Measurements from ENCODE around the gene SRPK2. TPM values are rescaled to one million over a fixed set of nuclear protein-coding genes. Genes with fewer than 3 reads are reported as not detected.

The SRPK2 gene
- polyA plus RNA-seq, 1 donor from 2014 or later = 118 TPM

DNA sequence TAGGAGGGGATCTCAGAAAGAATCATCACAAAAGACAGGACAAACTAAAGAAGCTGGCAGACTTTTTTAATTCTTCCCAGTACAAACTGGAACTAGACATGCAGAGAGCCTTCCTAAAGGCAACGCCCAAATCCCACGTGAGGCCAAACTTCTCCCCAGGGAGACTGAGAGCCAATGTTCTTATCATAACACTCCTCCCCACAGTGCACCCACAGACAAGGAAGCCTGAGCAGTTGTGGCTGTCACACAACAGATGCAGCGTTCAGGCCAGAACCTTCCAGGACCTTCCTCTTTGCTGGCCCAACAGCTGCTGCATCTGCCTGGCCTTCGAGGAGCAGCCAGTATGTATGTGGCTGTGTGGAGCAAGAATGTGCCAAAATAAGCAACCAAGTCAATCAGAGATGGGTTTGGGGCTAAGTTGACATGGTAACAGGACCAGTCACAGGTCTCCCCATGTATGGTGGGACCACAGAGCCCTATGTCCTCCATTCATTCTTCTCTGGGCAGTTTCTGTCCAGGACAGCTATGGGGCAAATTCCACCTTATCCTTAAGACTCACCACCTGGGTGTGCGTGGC is 34.9 kb downstream of the SRPK2 start:
- Histone ChIP-seq H3K79me2 (replicated peaks; ENCODE audit: insufficient read depth, low read length) (peaks cover 2% of the 10 kb centered on the region), H3K27me3 (ENCODE audit: insufficient read depth, low read depth, low read length) (no peaks in the 10 kb centered on the region), H3K36me3 (ENCODE audit: insufficient read depth, low read length) (no peaks in the 10 kb centered on the region), H3K9ac (ENCODE audit: low read length) (no peak overlapping the region), H2AFZ (ENCODE audit: low read depth, low read length) (no peak overlapping the region), H3F3A (ENCODE audit: insufficient read depth, low read length, poor library complexity, severe bottlenecking) (no peaks in the 10 kb centered on the region), H3K4me3 (ENCODE audit: low read length) (no peak overlapping the region), H4K20me1 (ENCODE audit: insufficient read depth) (no peaks in the 10 kb centered on the region), H3K9me2 (ENCODE audit: insufficient read depth, low read length) (no peaks in the 10 kb centered on the region), H3K4me2 (ENCODE audit: low read length) (no peak overlapping the region), H3K9me3 (ENCODE audit: low read length) (no peaks in the 10 kb centered on the region), H3K27ac (ENCODE audit: low read length) (no peak overlapping the region)
- TF ChIP-seq, protein P1, sequence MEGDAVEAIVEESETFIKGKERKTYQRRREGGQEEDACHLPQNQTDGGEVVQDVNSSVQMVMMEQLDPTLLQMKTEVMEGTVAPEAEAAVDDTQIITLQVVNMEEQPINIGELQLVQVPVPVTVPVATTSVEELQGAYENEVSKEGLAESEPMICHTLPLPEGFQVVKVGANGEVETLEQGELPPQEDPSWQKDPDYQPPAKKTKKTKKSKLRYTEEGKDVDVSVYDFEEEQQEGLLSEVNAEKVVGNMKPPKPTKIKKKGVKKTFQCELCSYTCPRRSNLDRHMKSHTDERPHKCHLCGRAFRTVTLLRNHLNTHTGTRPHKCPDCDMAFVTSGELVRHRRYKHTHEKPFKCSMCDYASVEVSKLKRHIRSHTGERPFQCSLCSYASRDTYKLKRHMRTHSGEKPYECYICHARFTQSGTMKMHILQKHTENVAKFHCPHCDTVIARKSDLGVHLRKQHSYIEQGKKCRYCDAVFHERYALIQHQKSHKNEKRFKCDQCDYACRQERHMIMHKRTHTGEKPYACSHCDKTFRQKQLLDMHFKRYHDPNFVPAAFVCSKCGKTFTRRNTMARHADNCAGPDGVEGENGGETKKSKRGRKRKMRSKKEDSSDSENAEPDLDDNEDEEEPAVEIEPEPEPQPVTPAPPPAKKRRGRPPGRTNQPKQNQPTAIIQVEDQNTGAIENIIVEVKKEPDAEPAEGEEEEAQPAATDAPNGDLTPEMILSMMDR (IDR thresholded peaks at IDR 0.05; ENCODE audit: poor library complexity, severe bottlenecking) = no peak
- no peak for TF ChIP-seq SMC3 (conservative IDR thresholded peaks at IDR 0.05; ENCODE audit: poor library complexity)
- TF ChIP-seq EP300 (conservative IDR thresholded peaks at IDR 0.05; ENCODE audit: poor library complexity, severe bottlenecking) = no peak
- no peak for TF ChIP-seq EZH2 (IDR thresholded peaks at IDR 0.05; ENCODE audit: borderline replicate concordance, insufficient read depth, low read length, poor library complexity, severe bottlenecking)
- TF ChIP-seq POLR2AphosphoS5 (IDR thresholded peaks at IDR 0.05) = no peak
- TF ChIP-seq, protein P2, sequence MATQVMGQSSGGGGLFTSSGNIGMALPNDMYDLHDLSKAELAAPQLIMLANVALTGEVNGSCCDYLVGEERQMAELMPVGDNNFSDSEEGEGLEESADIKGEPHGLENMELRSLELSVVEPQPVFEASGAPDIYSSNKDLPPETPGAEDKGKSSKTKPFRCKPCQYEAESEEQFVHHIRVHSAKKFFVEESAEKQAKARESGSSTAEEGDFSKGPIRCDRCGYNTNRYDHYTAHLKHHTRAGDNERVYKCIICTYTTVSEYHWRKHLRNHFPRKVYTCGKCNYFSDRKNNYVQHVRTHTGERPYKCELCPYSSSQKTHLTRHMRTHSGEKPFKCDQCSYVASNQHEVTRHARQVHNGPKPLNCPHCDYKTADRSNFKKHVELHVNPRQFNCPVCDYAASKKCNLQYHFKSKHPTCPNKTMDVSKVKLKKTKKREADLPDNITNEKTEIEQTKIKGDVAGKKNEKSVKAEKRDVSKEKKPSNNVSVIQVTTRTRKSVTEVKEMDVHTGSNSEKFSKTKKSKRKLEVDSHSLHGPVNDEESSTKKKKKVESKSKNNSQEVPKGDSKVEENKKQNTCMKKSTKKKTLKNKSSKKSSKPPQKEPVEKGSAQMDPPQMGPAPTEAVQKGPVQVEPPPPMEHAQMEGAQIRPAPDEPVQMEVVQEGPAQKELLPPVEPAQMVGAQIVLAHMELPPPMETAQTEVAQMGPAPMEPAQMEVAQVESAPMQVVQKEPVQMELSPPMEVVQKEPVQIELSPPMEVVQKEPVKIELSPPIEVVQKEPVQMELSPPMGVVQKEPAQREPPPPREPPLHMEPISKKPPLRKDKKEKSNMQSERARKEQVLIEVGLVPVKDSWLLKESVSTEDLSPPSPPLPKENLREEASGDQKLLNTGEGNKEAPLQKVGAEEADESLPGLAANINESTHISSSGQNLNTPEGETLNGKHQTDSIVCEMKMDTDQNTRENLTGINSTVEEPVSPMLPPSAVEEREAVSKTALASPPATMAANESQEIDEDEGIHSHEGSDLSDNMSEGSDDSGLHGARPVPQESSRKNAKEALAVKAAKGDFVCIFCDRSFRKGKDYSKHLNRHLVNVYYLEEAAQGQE (IDR thresholded peaks at IDR 0.05; ENCODE audit: borderline replicate concordance) = no peak
- TF ChIP-seq RAD21 (conservative IDR thresholded peaks at IDR 0.05) = no peak
- no peak for TF ChIP-seq MXI1 (conservative IDR thresholded peaks at IDR 0.05; ENCODE audit: poor library complexity, severe bottlenecking)
- TF ChIP-seq TAF1 (IDR thresholded peaks at IDR 0.05; ENCODE audit: low read depth) = no peak

DNA sequence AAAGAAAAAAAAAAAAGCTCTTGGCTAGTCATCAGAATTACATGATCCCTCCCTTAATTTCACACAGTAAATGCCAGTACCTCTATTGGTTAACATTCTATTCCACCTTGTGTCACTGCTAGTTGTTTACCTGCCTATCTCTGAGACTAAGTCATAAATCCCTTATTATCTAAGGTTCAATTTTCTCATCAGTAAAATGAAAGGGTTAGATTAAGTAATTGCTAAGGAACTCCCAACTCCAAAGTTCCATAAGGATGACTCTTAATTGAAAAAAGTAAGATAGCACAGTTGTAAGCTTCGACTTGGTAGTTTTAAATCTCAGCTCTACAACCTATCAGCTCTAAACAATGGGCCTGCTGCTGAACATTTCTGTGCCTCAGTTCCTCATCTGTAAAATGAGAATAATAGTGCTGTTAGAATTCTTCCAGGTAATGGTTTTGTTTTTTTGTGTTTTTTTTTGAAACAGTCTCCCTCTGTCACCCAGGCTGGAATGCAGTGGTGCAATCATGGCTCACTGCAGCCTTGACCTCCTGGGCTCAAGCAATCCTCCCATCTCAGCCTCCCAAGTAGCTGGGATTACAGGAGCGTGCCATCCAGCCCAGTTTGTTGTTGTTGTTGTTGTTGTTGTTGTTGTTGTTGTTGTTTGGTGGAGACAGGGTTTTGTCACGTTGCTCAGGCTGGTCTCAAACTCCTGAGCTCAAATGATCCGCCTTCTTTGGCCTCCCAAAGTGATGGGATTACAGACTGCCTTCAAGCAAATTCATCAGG is 35.6 kb downstream of the SRPK2 start:
- Histone ChIP-seq H2AFZ (ENCODE audit: low read depth, low read length) (no peak overlapping the region), H3K9me2 (ENCODE audit: insufficient read depth, low read length) (no peaks in the 10 kb centered on the region), H3K4me3 (ENCODE audit: low read length) (no peak overlapping the region), H3K27me3 (ENCODE audit: insufficient read depth, low read depth, low read length) (no peaks in the 10 kb centered on the region), H3K79me2 (replicated peaks; ENCODE audit: insufficient read depth, low read length) (peaks cover 2% of the 10 kb centered on the region), H4K20me1 (ENCODE audit: insufficient read depth) (no peaks in the 10 kb centered on the region), H3K27ac (ENCODE audit: low read length) (no peak overlapping the region), H3K4me2 (ENCODE audit: low read length) (no peak overlapping the region), H3K9ac (ENCODE audit: low read length) (no peak overlapping the region), H3F3A (ENCODE audit: insufficient read depth, low read length, poor library complexity, severe bottlenecking) (no peaks in the 10 kb centered on the region), H3K36me3 (ENCODE audit: insufficient read depth, low read length) (no peaks in the 10 kb centered on the region), H3K9me3 (ENCODE audit: low read length) (no peaks in the 10 kb centered on the region)
- TF ChIP-seq RAD21 (conservative IDR thresholded peaks at IDR 0.05) (no peak), POLR2AphosphoS5 (IDR thresholded peaks at IDR 0.05) (no peak)

All from neural cell (in vitro differentiated cells).